Activated CD8-positive, alpha-beta memory T cell treated with anti-CD3 and anti-CD28 coated beads for 24 hours (primary cell): ENCODE results near the gene XRN1.
"Not testable (repeated sequence)": the region's sequence is repeated elsewhere in the genome, so short reads cannot be mapped to it uniquely, and the experiment has no call there.

ENCODE experiments used
- DNase-seq: peaks from one replicate; pipeline ENCODE4 v3.0.0-alpha.2; 2020

Gene XRN1

DNA sequence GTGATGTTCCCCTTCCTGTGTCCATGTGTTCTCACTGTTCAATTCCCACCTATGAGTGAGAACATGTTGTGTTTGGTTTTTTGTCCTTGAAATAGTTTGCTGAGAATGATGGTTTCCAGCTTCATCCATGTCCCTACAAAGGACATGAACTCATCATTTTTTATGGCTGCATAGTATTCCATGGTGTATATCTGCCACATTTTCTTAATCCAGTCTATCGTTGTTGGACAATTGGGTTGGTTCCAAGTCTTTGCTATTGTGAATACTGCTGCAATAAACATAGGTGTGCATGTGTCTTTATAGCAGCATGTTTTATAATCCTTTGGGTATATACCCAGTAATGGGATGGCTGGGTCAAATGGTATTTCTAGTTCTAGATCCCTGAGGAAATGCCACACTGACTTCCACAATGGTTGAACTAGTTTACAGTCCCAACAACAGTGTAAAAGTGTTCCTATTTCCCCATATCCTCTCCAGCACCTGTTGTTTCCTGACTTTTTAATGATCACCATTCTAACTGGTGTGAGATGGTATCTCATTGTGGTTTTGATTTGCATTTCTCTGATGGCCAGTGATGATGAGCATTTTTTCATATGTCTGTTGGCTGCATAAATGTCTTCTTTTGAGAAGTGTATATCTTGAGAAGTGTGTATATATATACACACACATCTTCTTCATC is 123.4 kb downstream of the XRN1 start:
- not testable (repeated sequence) for DNase-seq

GRCh38 chr3:142319912-142320311 is 127.9 kb downstream of the XRN1 start:
- no peak for DNase-seq

DNA sequence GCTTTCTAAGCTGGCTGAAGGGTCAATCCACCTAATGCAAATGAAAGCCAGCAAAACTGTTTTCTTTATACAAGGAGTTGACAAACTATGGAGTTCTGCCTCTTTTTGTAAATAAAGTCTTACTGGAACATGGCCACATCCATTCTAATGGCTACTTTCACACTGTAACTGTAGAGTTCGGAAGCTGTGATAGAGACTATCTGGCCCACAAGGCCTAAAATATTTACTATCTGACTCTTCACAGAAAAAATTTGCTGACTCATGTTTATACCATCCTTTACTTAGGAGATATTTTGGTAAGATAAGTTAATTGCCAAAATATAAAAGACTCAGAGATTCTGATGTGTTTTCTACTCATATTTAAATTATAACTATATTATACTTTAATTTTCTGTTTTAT is 128.7 kb downstream of the XRN1 start:
- DNase-seq = no peak

DNA sequence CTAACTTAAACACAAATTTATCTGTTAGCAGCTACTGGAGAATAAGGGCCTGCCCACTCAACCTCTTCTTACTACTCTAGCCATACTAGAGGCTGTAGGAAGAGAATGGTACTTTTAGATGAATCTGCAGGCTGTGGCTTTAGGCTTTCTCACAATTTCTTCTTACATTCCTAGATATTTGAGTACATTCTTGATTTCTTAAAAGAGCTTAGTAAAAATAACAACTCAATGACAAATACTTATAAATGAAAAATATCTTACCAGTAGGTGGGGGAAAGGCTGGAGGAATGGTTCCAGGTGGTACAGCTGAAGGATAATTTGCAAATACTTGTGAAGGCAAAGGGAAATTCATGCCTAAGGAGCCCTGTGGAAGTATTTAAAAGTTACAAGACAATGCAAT is 129.5 kb downstream of the XRN1 start:
- no peak for DNase-seq

GRCh38 chr3:142315978-142316388 is 131.9 kb downstream of the XRN1 start:
- DNase-seq = not testable (repeated sequence)

GRCh38 chr3:142315083-142315482 is 132.8 kb downstream of the XRN1 start:
- no peak for DNase-seq

- DNase-seq = no peak
Observed at GRCh38 chr3:142310439-142310838, 137.4 kb downstream of the XRN1 start.

DNA sequence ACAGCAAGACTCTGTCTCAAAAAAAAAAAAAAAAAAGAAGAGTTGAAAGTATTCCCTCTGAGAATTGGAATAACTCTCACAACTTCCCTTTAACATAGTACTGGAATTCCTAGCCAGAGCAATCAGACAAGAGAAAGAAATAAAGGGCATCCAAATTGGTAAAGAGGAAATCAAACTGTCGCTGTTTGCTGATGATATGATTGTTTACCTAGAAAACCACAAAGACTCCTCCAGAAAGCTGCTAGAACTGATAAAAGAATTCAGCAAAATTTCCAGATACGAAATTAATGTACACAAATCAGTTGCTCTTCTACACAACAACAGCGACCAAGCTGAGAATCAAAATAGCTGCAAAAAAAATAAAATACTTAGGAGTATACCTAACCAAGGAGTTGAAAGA is 145.0 kb downstream of the XRN1 start:
- DNase-seq = not testable (repeated sequence)

DNA sequence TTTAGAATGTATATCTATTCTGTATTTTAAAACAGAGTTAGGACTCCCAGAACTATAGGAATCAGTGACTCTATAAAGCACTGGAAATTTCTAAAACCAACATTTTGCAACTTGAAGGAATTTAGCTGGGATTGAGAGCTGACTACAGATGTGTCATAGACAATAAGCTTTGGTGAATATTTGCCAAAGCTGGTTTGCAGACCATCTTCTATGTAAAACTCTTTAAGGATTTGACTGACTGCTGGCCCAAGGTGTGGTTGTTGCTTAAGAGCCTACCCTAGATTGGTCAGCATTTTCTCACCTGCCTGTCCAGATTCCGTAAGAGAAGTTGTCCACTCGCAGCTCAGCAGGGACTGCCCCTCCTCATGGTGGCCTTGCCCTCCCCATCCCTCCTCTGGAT is 149.2 kb downstream of the XRN1 start:
- DNase-seq = no peak

GRCh38 chr3:142296507-142296906 is 151.3 kb downstream of the XRN1 start:
- no peak for DNase-seq

DNA sequence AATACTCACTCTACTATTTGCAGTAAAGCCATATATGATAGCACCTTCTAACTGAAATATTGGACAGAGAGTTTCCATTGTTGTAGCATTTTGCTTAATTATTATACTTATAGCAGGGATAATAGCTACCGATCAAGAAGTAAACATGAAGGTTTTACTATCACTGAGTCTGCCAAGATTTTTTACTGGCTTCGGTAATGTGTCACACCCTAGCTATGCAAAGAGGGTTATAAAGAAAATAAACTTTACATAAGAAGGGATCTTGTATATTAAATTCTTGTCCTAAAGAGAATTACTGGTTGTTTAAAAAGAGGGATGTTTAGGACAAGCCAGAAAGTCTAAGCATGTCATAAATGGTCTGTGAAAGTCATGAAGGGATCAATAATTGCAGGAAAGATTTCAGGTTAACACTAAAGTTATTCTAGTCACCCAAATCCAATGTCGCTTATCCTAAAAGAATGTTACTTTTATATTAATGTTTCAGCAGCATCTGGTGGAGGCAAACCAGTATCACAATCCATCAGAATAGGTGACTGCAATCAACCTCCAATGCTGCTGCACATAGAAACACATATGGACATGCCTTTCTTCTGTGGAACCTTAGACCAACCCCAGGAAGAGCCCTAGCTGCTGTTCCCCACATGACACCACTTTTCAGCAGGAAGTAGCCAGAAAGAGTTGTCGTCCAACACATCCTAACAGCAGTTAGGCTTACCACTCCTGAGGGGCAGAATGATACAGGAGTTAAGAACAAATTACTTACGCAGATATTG is 159.8 kb downstream of the XRN1 start:
- no peak for DNase-seq

GRCh38 chr3:142285083-142285517 is 162.7 kb downstream of the XRN1 start:
- DNase-seq = no peak

GRCh38 chr3:142282503-142282902 is 165.3 kb downstream of the XRN1 start:
- DNase-seq = no peak

- DNase-seq = no peak
Observed at GRCh38 chr3:142281474-142281873, 166.4 kb downstream of the XRN1 start.

GRCh38 chr3:142279965-142280590 is 167.8 kb downstream of the XRN1 start:
- DNase-seq = no peak

DNA sequence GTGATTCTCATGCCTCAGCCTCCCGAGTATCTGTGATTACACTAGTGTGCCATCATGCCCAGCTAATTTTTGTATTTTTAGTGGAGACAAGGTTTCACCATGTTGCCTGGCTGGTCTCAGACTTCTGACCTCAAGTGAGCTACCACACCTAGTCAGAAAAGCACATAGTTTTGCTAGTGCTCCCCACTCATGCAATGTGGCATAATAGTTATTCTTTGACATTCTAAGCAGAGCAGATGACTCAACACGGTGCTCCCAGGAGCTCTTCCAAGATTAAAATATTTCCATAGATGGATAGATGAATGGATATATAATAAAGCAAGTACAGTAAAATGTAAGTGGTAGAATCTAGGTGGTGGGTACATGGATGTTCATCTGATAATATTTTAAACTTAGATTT is 169.4 kb downstream of the XRN1 start:
- no peak for DNase-seq

DNA sequence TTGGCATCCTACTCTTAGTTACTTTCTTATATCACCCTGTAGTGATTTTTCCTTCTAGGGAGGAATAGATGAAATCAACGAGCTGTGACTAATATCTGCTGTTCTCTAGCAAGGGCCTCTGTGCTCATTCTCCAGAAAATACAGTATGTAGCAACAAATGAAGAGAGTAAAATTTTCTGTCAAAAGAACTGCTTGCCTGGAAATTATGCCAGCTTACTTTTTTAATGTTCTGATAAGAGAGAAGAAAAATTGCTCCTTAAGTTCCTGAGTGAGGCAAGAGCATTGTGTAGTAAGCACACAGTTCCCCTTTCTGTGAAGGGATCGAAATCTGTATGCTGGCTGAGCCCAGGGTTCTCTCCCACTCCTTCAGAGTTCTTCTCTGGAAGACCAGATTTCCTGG is 171.1 kb downstream of the XRN1 start:
- DNase-seq = no peak

DNA sequence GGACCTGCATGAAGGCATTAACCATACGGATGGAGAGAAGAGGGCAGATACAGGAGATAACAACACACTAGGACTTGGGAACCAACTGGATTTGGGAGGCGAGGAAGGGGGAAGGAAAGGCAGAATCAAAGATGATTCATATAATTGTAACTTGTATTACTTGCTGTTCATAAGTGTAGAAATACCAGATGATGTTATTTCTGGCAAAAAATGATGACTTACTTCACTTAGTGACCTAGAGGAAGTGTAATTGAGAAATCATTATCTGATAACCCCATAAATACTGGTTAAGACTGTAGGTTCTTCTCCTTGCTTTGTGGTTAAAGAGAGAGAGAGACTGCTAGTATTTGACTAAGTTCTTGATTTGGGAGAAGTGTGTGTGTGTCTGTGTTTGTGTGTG is 172.0 kb downstream of the XRN1 start:
- DNase-seq = no peak

GRCh38 chr3:142274908-142275307 is 172.9 kb downstream of the XRN1 start:
- no peak for DNase-seq

- no peak for DNase-seq
Observed at GRCh38 chr3:142273501-142273900, 174.3 kb downstream of the XRN1 start.

DNA sequence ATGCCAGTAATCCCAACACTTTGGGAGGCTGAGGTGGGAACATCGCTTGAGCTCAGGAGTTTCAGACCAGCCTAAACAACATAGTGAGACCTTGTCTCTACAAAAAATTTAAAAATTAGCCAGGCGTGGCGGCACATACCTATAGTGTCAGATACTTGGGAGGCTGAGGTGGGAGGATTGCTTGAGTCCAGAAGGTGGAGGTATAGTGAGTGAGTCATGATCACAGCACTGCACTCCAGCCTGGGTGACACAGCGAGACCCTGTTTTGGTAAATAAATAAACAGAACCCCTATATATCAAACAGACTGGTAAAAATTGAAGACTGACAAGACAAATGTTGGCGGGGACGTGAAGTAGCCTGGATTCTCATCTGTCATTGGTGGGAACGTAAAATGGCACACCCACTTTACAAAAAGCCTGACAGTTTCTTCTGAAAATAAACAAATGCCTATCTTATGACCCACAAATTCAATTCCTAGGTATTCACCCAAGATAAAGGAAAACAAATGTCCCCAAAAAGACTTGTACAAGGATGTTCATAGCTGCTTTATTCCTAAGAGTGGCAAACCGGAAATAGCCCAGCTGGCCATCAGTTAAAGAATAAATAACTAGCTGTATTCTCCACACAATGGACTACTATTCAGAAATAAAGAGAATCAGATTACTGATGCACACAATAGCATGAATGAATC is 175.5 kb downstream of the XRN1 start:
- DNase-seq = no peak

DNA sequence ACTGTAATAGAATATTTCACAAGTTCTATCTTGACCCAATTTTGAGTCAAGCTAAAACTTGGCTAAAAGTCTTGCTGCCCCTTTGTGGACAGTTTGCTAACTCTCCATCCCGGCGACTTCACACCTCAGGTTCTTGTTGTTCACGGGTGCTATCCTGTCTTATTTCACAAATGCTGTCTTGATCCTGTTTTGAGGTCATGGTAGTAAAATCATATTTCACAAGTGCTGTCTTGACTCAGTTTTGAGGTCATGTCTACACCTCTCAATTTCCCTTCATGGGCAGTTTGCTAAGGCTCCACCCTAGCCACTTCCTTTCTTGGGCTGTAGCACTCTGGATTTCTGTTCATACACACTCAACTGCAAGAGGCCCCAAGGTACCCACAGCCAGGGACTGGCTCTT is 177.4 kb downstream of the XRN1 start:
- no peak for DNase-seq

DNA sequence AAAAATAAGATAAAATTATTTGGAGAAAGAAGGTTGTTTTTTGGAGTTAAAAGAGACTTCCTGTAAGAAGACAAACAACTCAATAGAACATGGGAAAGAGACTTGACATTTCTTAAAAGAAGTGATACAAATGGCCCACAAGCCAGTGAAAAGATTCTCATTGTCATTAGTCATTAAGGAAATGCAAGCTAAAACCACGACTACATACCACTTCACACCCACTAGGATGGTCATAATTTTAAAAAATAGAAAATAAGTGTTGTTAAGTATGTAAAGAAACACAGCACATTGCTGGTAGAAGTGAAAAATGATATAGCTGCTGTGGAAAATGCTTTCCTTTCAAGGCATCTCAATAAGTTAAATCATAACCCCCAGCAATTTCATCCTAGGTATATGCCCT is 178.1 kb downstream of the XRN1 start:
- no peak for DNase-seq

GRCh38 chr3:142268426-142268825 is 179.4 kb downstream of the XRN1 start:
- DNase-seq = no peak
